Lung (tissue), 12 donors: Measurements from ENCODE around the gene ADAM17. TPM values are rescaled to one million over a fixed set of nuclear protein-coding genes. Genes with fewer than 3 reads are reported as not detected.

Source experiments
- ATAC-seq: fragments of 200-7000 bp; cut with Tn5 transposase; one replicate; pipeline ENCODE4 v1.9.1; 2020; ENCODE audit warnings: moderate number of reproducible peaks; ENCODE audit not compliant: insufficient read depth, low FRiP score
- DNase-seq, 3 donors: peaks; one replicate each; pipeline ENCODE4 v3.0.0-alpha.2; 2013 to 2017
- H3K27ac ChIP-seq, 2 donors: one replicate each; pipeline ENCODE4 v1.5.1; 2013; ENCODE audit warnings: mild to moderate bottlenecking in 2 of 2, moderate library complexity in 2 of 2, control low read depth in 1 of 2, inconsistent platforms in 1 of 2, low read depth in 1 of 2, low read length in 1 of 2
- H3K27me3 ChIP-seq, 3 donors: one replicate each; pipeline ENCODE4 v1.5.1; 2013; ENCODE audit warnings: low read length in 2 of 3; ENCODE audit not compliant: control insufficient read depth in 3 of 3, insufficient read depth in 3 of 3
- H3K36me3 ChIP-seq, 4 donors: one replicate each; pipeline ENCODE4 v1.5.1; 2013; ENCODE audit warnings: low read length in 4 of 4, mild to moderate bottlenecking in 1 of 4, moderate library complexity in 1 of 4; ENCODE audit not compliant: control insufficient read depth in 4 of 4, insufficient read depth in 4 of 4
- H3K4me1 ChIP-seq, 5 donors: one replicate each; pipeline ENCODE4 v1.5.1; 2013; ENCODE audit warnings: low read length in 5 of 5, mild to moderate bottlenecking in 2 of 5, moderate library complexity in 1 of 5; ENCODE audit not compliant: control insufficient read depth in 5 of 5, insufficient read depth in 5 of 5
- H3K4me3 ChIP-seq: one replicate; pipeline ENCODE4 v1.5.1; 2013; ENCODE audit warnings: mild to moderate bottlenecking, control low read depth, moderate library complexity
- H3K9ac ChIP-seq, 2 donors: one replicate each; pipeline ENCODE4 v1.5.1; 2013; ENCODE audit warnings: low read length in 2 of 2, control low read depth in 1 of 2; ENCODE audit not compliant: insufficient read depth in 1 of 2
- H3K9me3 ChIP-seq, 4 donors: one replicate each; pipeline ENCODE4 v1.5.1; 2013; ENCODE audit warnings: low read length in 3 of 4, mild to moderate bottlenecking in 1 of 4, moderate library complexity in 1 of 4; ENCODE audit not compliant: control insufficient read depth in 4 of 4, insufficient read depth in 3 of 4
- WGBS, 2 donors: extraction: QIAGEN DNeasy Blood & Tissue Kit; methylation state at CpG; one replicate each; pipeline ENCODE4 v1.1.7; 2013; 5-methylcytosine and 5-hydroxymethylcytosine counted together
- polyA plus RNA-seq, 2 donors: library from polyadenylated mRNA; stranded (reverse); fragments of 200-250 nt; gene quantifications; one replicate each; pipeline ENCODE4 v1.2.1, GENCODE V29; 2013
- total RNA-seq, 2 donors: library from RNA; depleted of rRNA in 1 of 2; stranded (reverse); fragments of >200 nt in 1 of 2; gene quantifications; one replicate each; pipeline ENCODE4 v1.2.1, GENCODE V29; 2014 to 2021
- TF ChIP-seq, protein P1 (sequence below): IDR thresholded peaks from 2 replicates; pipeline ENCODE4 v1.5.1; 2012; ENCODE audit warnings: mild to moderate bottlenecking; ENCODE audit errors: control extremely low read depth, extremely low read depth
- donor health status: control.
- donor health status: control.
- donor health status: Bipolar disorder and iron deficiency.
- donor health status: healthy.
- donor health status: DM: yes; HTN: yes; CAD: no.

Gene ADAM17
- total and polyA plus RNA-seq, 4 donors: 16.8 to 56.1 (median 41.2) TPM

DNA sequence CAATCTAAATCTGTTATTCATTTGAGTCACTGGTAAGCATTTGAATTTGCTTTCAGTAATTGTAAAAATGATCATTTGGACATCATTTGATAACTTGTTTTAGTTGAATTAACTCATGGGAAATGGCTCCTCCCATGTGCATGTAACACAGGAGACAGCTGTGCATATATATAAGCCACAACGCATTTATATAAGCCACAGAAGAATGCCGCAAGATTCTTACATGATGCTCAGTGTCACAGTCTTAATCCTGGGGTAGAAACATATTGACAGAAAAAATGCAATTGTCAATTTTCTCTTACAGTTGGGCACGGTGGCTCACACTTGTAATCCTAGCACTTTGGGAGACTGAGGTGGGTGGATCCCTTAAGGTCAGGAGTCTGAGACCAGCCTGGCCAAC, 94.6 kb downstream of the ADAM17 start:
- peaks cover 0 to 2% (median 0%) of the 10 kb centered on the region in 5 donors for H3K4me1 ChIP-seq

DNA sequence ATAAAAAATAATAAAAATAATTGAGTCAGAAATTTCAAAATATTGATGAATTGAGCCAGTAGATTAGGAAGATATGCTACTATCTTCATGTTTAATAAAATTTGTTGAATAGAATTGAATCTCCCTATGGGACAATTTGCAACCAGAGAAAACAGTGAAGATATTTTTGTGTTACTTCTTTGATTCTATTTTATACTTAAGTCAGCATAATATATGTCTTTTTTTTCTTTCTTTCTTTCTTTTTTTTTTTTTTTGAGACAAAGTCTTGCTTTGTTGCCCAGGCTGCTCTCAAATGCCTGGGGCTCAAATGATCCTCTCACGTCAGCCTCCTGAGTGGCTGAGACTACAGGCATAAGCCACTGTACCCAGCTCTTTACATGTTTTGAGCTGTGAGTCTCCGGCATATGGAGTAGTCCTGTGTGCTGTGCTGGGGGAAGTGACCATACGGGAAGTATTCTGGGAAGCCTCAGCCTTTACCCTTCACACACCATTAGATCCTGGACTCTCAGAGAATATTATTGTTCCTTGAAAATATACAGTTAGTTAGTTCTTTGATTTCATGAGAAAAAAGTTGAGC, 95.1 kb downstream of the ADAM17 start:
- WGBS, 2 donors: 97 to 99% methylated on average over 3 of the region's 3 CpGs
- DNase-seq: no peak
- no peak overlapping the region for H3K4me3 ChIP-seq

More for the DNA sequence above, 94.6 kb downstream of the ADAM17 start:
- ATAC-seq (no peak), DNase-seq (no peak)
- Histone ChIP-seq H3K9ac (no peak overlapping the region), H3K9me3 (no peaks in the 10 kb centered on the region), H3K27me3 (no peaks in the 10 kb centered on the region), H3K27ac (no peak overlapping the region), H3K4me3 (no peak overlapping the region), H3K36me3 (peaks cover 6 to 14% (median 11%) of the 10 kb centered on the region in 4 donors)
- WGBS, 2 donors: 93 to 97% methylated on average over 3 of the region's 3 CpGs
- TF ChIP-seq, protein P1, sequence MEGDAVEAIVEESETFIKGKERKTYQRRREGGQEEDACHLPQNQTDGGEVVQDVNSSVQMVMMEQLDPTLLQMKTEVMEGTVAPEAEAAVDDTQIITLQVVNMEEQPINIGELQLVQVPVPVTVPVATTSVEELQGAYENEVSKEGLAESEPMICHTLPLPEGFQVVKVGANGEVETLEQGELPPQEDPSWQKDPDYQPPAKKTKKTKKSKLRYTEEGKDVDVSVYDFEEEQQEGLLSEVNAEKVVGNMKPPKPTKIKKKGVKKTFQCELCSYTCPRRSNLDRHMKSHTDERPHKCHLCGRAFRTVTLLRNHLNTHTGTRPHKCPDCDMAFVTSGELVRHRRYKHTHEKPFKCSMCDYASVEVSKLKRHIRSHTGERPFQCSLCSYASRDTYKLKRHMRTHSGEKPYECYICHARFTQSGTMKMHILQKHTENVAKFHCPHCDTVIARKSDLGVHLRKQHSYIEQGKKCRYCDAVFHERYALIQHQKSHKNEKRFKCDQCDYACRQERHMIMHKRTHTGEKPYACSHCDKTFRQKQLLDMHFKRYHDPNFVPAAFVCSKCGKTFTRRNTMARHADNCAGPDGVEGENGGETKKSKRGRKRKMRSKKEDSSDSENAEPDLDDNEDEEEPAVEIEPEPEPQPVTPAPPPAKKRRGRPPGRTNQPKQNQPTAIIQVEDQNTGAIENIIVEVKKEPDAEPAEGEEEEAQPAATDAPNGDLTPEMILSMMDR: no peak

GRCh38 chr2:9451231-9451630, 104.4 kb downstream of the ADAM17 start:
- Histone ChIP-seq H3K4me3 (no peak overlapping the region), H3K27me3 (no peaks in the 10 kb centered on the region), H3K36me3 (peaks cover 3 to 28% (median 8%) of the 10 kb centered on the region in 4 donors), H3K9ac (no peak overlapping the region), H3K9me3 (no peaks in the 10 kb centered on the region), H3K4me1 (no peaks in the 10 kb centered on the region), H3K27ac (no peak overlapping the region)
- DNase-seq: no peak
- 96 to 100% methylated on average over 1 of the region's 1 CpG for WGBS, 2 donors
- TF ChIP-seq, protein P1: no peak
- no peak for ATAC-seq

More for the DNA sequence above, 95.1 kb downstream of the ADAM17 start:
- ATAC-seq: no peak
- H3K9ac ChIP-seq: no peak overlapping the region
- H3K27me3 ChIP-seq: no peaks in the 10 kb centered on the region
- no peak overlapping the region for H3K27ac ChIP-seq
- H3K36me3 ChIP-seq: peaks cover 7 to 14% (median 10%) of the 10 kb centered on the region in 4 donors
- peaks cover 0 to 2% (median 0%) of the 10 kb centered on the region in 5 donors for H3K4me1 ChIP-seq
- TF ChIP-seq, protein P1: no peak
- no peaks in the 10 kb centered on the region for H3K9me3 ChIP-seq

DNA sequence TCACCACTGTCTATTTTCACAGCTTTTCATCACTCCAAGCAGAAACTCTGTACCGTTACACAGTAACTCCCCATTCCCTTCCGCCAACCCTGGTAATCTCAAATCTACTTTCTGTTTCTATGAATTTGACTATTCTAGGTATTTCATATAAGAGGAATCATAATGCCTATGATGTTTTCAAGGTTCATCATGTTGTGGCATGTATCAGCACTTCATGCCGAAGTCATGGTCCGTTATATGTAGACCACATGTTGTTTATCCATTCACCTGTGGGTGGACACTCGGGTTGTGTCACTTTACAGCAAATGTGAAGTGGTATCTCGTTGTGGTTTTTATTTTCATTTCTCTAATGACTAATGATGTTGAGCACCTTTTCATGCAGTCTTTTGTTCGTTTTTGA, 110.5 kb downstream of the ADAM17 start:
- 87 to 88% methylated on average over 7 of the region's 7 CpGs for WGBS, 2 donors
- H3K36me3 ChIP-seq: peaks cover 18 to 33% (median 28%) of the 10 kb centered on the region in 4 donors
- H3K9ac ChIP-seq: no peak overlapping the region
- DNase-seq: no peak
- H3K9me3 ChIP-seq: no peaks in the 10 kb centered on the region
- no peak overlapping the region for H3K27ac ChIP-seq
- no peaks in the 10 kb centered on the region for H3K4me1 ChIP-seq
- no peak overlapping the region for H3K4me3 ChIP-seq
- no peaks in the 10 kb centered on the region for H3K27me3 ChIP-seq
- ATAC-seq: no peak
- TF ChIP-seq, protein P1: no peak
